GM06990 (cell line): Measurements from ENCODE around the gene ZNF652.

Experiments used
- DNase-seq: peaks from one replicate; pipeline ENCODE4 v3.0.0-alpha.2; 2011; ENCODE audit not compliant: insufficient read length; ENCODE audit errors: extremely low read depth
- H3K27me3 ChIP-seq: replicated peaks from 2 replicates; pipeline ENCODE4 v1.6.0; 2011; ENCODE audit warnings: low read length; ENCODE audit not compliant: control insufficient read depth, insufficient read depth
- H3K36me3 ChIP-seq: 2 replicates; pipeline ENCODE4 v1.5.1; 2011; ENCODE audit warnings: low read length; ENCODE audit not compliant: control insufficient read depth, insufficient read depth
- H3K4me3 ChIP-seq: replicated peaks from 2 replicates; pipeline ENCODE4 v1.5.1; 2011; ENCODE audit warnings: low read depth, mild to moderate bottlenecking, control low read depth, low read length
- TF ChIP-seq, protein P1 (sequence below): IDR thresholded peaks from 2 replicates; pipeline ENCODE4 v1.5.1; 2011; ENCODE audit warnings: low read length, control low read depth, mild to moderate bottlenecking, inconsistent platforms; ENCODE audit not compliant: insufficient read depth, poor library complexity, severe bottlenecking

ZNF652 gene

DNA sequence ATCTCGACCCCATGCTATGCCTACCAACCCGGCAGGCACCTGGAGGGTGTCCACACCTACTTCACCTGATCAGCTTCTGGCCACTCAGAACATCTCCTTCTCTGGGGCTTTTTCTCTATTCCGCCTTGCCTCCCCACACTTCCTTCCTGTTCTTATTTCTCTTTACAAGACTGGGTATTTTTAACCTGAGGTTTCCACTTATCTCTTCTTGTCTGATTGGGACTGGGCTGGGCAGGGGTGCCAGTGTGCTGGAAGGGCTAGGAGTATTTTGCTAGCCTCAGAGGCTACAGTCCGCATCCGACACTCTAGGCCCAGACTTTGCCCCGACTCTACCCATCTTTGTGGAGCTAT, 26.2 kb upstream of the ZNF652 start:
- Histone ChIP-seq H3K27me3 (no peaks in the 10 kb centered on the region), H3K4me3 (peak overlapping the region; percentile 27), H3K36me3 (no peaks in the 10 kb centered on the region)
- TF ChIP-seq, protein P1, sequence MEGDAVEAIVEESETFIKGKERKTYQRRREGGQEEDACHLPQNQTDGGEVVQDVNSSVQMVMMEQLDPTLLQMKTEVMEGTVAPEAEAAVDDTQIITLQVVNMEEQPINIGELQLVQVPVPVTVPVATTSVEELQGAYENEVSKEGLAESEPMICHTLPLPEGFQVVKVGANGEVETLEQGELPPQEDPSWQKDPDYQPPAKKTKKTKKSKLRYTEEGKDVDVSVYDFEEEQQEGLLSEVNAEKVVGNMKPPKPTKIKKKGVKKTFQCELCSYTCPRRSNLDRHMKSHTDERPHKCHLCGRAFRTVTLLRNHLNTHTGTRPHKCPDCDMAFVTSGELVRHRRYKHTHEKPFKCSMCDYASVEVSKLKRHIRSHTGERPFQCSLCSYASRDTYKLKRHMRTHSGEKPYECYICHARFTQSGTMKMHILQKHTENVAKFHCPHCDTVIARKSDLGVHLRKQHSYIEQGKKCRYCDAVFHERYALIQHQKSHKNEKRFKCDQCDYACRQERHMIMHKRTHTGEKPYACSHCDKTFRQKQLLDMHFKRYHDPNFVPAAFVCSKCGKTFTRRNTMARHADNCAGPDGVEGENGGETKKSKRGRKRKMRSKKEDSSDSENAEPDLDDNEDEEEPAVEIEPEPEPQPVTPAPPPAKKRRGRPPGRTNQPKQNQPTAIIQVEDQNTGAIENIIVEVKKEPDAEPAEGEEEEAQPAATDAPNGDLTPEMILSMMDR, result no peak
- peak; percentile 71 for DNase-seq

DNA sequence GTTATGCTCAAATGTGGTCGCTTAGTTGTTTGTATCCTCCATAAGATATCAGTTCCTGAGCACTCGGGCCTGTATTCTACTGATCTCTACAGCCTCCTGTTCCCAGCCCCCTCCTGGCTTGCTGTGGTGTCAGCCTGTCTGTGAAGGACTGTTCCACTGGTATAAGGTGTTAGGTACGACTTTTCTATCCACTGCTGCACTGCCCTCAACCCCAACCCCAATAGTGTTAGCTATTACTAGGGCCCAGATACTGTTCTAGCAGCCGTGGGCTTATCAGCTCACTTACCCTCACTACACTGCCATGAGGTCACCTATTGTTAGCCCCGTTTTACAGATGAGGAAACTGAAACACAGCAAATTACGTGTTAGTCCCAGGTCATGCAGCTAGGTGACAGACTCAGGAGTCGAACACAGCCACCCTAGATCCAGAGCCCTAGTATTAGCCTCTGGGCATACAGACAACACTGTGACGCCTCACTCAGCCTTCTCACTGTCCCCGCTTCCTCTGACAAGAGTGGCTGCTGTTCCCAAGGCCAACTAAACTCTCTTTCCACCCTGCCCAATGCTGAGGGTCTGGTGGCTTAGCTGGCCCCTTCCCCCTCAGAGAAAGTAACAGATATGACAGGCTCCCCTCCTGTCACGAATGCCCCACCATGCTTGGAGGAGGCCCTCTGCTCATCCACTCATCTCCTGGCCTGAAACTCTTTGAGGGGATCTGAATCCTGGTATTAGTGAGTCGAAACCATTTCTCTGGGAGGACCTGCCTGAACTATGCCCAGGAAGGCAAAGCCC, 25.6 kb upstream of the ZNF652 start:
- Histone ChIP-seq H3K27me3 (no peaks in the 10 kb centered on the region), H3K36me3 (no peaks in the 10 kb centered on the region), H3K4me3 (no peak overlapping the region)
- TF ChIP-seq, protein P1, result no peak
- no peak for DNase-seq

DNA sequence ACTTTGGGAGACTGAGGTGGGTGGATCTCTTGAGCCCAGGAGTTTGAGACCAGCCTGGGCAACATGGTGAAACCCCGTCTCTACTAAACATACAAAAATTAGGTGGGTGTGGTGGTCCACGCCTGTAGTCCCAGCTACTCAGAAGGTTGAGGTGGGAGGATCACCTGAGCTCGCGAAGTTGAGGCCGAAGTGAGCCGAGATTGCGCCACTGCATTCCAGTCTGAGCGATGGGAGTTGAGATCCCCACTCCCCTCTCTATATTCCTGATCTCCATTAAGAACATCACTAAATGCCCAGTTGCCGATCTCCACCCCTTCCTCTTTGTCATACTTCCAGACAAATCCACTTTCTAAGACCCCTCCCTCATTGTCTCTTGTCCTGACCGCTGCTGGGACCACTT, 24.3 kb upstream of the ZNF652 start:
- Histone ChIP-seq H3K4me3 (no peak overlapping the region), H3K36me3 (no peaks in the 10 kb centered on the region), H3K27me3 (no peaks in the 10 kb centered on the region)
- no peak for DNase-seq
- TF ChIP-seq, protein P1, result no peak

DNA sequence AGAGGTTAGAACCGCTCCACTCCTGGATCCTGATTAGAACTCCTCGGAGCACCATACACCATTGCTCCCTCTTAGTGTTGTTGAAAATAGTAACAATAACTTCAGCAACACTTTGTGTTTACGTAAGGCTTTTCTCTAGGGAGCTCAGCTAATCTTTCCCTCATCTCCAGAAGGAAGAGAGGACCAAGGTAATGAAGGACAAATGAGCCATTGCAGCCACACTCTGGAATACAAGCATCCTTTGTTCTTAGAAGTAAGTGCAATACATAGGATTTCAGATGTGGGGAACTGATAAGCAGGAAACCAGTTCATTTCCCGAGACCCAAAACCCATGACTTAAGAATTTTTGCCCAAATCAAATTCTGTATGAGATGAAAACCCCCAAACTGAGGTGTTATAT, 22.9 kb upstream of the ZNF652 start:
- Histone ChIP-seq H3K4me3 (no peak overlapping the region), H3K27me3 (no peaks in the 10 kb centered on the region), H3K36me3 (no peaks in the 10 kb centered on the region)
- TF ChIP-seq, protein P1, result no peak
- no peak for DNase-seq

DNA sequence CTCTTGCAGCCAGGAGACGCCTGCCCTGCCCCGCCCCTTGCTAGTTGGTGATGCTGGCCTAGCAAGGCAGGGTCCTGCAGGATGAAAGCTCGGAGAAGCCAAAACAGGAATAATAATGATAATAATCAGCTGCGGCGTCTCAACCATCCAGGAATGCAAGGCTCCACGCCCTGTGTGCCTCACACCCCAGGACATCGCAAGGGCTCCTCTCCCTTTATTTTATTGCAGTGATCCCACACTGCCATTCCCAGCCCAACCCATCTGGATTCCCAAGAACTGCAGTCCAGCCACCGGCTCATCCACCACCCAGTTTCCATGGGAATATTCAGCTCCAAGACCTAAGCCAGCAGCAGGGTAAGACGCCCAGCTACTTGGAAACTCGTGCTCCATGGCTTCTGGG, 21.0 kb upstream of the ZNF652 start:
- H3K4me3 ChIP-seq, result no peak overlapping the region
- H3K36me3 ChIP-seq, result no peaks in the 10 kb centered on the region
- TF ChIP-seq, protein P1, result no peak
- no peaks in the 10 kb centered on the region for H3K27me3 ChIP-seq
- no peak for DNase-seq

DNA sequence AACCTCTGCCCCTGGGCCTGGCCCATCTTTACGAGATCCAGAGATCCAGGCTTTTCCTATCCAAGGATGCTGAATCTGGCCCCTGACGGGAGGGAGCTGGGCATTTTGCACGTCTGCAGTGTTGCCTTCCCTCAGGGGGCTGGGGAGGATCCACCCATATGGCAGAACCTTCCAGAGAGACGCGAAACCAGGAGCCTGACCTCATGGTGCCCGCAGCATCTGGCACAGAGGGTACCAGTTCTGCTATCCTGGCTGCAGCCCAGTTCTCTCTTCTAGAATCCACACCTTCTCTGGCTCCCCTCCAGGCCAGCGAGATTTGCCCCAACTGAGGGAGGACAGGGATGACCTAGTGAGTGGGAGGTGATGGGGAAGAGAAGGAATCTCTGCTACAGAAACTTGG, 20.5 kb upstream of the ZNF652 start:
- DNase-seq, result no peak
- Histone ChIP-seq H3K36me3 (no peaks in the 10 kb centered on the region), H3K4me3 (no peak overlapping the region), H3K27me3 (no peaks in the 10 kb centered on the region)
- TF ChIP-seq, protein P1, result no peak
